DMS114 treated with DMSO at 0.1 percent for 48 hours (cell line): ENCODE data around the gene C1QTNF3.
"Not testable (repeated sequence)": the region's sequence is repeated elsewhere in the genome, so short reads cannot be mapped to it uniquely, and the experiment has no call there.

Experiments
- DNase-seq: peaks from one replicate; lab custom pipeline; 2025; ENCODE audit not compliant: unreplicated experiment; lab: John Stamatoyannopoulos, UW

C1QTNF3 gene

DNA sequence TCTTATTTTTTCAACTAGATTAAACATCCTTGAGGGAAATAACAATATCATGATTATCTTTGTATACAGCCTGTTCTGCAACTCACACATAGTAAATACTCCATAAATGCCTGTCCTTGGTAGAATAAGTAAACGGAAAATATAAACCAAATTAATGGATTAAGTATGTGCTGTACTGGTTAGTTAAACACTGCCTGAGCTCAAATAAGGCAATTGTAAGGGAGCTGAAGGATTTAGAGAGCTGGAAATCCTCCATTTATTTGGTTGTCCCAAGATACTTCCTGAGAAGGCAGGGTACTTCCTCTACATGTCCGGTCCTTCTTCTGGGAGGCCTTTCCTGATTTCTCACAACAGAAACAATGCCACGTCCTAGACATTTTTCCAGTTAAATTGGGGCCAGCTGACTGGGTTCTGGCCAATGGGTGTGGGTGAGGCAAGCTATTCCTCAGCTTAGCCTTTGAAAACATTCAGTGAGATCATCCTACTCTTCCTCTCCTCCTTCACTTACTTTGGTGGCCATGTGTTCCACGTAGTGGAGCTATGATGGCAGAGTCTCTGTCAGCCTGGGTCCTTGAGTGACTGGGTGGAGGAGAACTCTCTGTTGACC is 8.5 kb upstream of the C1QTNF3 start:
- DNase-seq, result no peak

DNA sequence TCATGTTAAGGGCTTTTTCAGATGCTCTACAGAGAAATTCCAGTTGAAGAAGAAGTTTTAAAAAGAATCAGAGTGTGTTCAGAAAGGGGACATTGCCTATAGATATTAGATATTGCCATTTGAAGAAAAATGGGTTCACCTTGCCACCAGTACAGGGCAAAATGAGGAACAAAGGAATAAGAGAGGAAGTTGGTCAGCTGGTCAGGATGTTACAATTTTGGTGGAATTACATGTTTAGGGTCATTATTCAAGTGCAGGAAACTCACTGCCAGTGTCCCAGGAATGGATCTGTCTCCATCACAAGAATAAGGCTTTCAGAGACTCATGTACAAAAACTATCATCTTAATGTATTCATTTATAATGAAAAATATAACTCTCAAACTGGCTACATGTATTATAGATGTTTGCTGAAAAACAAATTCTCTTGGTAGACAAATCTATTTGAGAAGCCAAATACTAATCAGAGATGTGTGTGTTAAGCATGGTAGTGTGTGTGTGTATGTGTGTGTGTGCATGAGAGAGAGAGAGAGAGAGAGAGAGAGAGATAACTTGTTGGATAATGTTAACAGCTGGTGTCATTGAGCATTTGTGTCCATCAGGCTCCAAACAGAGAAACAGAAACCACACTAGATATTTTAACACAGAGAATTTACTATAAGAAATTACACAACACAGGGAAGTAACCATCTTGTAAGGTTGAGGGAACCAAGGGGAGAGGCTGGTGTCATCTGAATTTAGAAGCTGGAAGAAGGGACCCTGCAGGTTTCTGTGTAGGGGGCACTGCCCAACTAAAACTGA is 5.0 kb upstream of the C1QTNF3 start:
- DNase-seq, result no peak

DNA sequence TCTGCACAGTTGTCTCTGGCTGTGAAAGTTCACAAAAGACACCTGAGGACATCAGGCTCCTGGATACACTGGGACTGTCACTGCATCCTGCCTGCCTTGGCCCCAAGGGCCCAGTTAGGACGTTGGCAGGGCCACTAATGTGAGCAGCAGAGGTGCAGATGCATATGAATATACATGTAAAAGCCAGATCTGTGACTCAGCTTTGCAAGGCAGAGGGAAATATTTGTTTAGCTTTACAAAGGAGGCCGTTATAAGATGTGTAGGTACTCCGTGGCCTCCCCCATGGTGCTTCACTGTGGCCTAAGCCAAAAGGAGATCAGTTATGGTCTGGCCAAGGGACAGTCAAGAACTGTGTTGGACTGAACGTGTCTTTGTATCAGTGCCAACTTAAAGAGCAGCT is 4.1 kb upstream of the C1QTNF3 start:
- DNase-seq, result no peak

GRCh38 chr5:34045996-34046395 is 3.0 kb upstream of the C1QTNF3 start:
- no peak for DNase-seq

GRCh38 chr5:34045023-34045422 is 2.0 kb upstream of the C1QTNF3 start:
- no peak for DNase-seq

GRCh38 chr5:34042321-34042720 is 692 bp downstream of the C1QTNF3 start:
- no peak for DNase-seq

DNA sequence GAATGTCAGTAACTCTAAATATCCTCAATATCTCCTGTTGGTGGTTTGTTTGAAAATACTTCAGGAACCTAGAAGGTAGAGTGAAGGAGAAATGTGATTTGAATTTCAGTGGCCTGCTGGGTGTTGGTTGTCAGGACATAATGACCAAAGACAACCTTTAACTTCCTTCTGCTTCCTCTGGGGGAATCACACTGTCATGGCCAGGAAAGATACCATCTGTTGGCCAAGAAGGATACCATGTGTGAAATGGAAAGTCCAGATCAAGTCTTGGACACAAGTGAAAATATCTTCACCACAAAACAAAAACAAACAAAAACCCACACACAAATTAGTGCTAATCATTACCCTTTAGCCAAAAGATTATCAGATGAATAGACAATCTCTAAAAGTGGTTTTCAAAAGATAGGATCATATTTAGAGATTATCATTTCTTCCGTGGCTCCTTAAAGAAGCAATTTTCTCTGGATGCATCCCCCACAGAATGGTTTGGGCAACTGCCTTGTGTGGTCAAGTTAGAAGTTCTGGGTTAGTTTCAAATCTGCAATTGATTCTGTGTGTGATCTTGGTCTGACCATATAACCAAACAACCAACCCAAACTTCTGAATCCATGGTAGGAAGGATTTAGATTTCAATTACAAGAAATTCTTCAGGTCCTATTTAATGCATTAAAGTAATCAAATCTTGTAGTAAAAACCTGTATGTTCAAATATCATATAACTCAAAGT is 1.6 kb downstream of the C1QTNF3 start:
- no peak for DNase-seq

DNA sequence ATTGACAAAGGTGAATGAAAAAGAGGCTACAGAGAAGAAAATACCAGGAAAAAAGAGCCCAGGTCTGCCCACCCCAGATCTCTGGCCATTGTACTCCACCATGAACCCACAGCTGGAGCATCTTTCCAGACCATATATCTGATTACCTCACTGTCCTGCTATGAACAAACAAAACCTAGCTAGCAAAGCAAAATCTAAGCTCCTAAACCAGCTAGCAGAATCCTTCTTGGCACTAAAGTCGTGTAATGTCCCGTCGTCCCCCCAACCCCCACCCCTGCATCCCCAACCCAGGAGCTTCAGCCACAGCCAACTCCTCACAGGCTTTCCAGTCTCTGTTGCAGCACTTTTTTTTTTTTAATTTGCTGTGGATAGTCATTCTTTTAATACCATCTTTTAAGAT is 2.5 kb downstream of the C1QTNF3 start:
- DNase-seq, result no peak

DNA sequence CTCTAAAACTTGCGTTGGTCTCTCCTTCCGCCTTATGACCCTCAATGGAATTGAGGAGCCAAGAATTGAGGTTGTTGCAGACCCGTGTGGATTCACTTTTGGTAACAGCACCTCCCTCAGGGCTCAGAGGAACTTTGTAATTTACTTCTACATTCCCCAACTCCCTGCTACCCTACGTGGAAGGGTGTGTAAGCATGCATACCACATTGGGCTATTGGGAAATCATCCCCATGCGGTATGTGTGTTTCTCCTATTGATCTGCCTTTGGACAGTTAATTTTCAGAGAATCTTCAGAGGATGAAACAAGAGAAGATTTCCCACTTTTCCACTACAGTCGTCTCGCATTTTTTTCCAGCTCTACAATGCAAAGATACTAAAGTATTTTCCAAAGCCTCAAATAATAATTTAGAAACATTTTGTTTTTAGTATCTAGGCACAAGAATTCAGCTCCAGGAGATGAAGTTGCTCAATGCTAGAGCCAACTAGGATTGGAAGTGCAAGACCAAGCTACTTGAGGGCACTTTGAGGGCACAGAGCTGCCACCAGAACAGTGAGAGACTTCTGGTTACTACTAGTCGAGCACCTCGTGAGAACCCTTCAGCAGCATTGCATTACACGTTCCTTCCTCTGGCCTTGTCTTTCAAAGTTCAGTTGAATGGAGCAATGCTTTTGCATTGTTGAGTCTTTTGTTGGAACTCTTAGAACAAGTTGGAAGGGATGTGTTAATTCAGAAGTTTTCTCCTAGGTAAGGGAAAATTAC is 3.4 kb downstream of the C1QTNF3 start:
- no peak for DNase-seq

DNA sequence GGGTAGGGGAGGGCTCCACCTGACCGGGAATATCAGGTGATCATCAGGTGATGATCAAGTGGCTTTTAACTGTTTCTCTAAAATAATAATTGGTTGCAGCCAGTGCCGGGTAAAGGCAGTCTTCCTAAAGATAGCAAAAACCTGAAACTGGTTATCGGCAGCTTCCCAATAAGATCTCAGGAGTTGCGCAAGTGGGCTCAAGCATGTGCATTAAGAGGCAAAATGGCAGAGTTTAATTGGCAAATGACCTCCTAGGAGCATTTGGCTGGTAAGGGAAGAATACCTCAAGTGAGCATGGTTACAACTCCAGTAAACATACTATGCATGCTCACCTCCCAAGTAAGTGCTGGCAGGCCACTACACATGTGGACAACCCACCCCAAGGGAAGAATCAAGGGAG is 4.2 kb downstream of the C1QTNF3 start:
- no peak for DNase-seq

GRCh38 chr5:34038390-34038789 is 4.6 kb downstream of the C1QTNF3 start:
- no peak for DNase-seq

DNA sequence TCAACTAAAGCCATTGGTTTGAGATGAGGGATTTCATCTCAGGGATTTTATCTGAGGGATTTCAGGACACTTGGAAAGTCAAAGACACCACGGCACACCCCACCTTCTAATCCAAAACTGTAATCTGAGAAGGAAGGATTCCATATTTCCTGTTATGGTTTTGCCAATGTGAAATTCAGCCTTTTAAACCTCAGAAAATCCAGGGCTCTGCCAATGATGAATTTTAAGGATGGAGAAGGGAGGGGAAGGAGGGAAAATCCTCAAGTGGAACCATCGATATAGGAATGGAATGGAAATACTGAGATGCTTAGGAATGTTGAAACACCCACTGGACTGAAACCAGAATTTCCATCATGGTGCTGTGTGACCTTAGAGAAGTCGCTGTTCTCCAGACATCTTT is 5.3 kb downstream of the C1QTNF3 start:
- no peak for DNase-seq

GRCh38 chr5:34035756-34036155 is 7.3 kb downstream of the C1QTNF3 start:
- no peak for DNase-seq

- no peak for DNase-seq
Measured at GRCh38 chr5:34034534-34035327, 8.3 kb downstream of the C1QTNF3 start.

DNA sequence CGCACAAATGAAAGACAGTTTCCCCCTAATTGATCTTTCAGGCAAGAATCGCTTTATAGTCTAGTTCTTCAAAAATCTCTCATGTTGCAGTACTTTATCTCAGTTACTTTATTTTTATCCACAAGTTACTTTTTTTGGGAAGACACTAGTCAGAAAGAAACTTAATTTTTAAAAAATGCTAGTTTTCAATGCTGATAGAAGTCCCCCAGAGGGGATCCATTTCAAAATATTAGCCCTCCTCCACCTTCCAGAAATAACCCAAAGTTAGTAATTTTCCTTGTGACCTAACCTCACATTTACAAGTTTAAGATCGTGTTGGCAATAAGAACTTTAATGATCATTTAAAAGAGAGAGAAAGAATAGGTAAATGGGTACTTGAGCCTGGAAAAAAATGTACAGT is 11.0 kb downstream of the C1QTNF3 start:
- no peak for DNase-seq

GRCh38 chr5:34031117-34031516 is 11.9 kb downstream of the C1QTNF3 start:
- DNase-seq, result no peak

- DNase-seq, result not testable (repeated sequence)
Measured at GRCh38 chr5:34030585-34030984, 12.4 kb downstream of the C1QTNF3 start.

GRCh38 chr5:34030048-34030447 is 13.0 kb downstream of the C1QTNF3 start:
- DNase-seq, result no peak

- DNase-seq, result no peak
Measured at GRCh38 chr5:34028349-34028748, 14.7 kb downstream of the C1QTNF3 start.

GRCh38 chr5:34026089-34026761 is 16.8 kb downstream of the C1QTNF3 start:
- DNase-seq, result no peak
